Activated T-helper 1 cell treated with anti-CD3 and anti-CD28 coated beads, Interleukin-2, amount 50 U/mL, for 16 hours (primary cell): ENCODE results near the gene CCL21.
"Not testable (repeated sequence)": the region's sequence is repeated elsewhere in the genome, so short reads cannot be mapped to it uniquely, and the experiment has no call there.

Experiments used
- DNase-seq, 2 donors: peaks; one replicate each; pipeline ENCODE4 v3.0.0-alpha.2; 2020; ENCODE audit warnings: low read depth in 1 of 2, low spot score in 1 of 2

The CCL21 gene, protein sequence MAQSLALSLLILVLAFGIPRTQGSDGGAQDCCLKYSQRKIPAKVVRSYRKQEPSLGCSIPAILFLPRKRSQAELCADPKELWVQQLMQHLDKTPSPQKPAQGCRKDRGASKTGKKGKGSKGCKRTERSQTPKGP

DNA sequence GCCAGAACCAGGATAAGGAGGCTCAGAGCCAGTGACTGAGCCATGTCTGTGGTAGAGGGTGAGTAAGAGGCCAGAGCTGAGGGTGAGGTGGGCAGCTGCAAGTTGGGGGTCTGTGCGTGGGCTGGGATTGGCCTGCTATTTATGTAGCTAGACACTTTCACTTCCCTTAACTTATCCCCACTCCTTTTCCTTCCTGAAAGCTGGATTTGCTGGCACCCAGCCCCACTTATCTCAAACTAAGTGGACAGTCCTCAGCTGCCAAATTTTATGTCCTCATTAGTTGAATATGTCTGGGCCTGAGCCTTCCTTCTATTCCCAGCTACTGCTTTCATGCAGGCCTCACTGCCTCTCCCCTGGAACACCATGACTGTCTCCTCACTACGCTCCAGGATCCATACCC lies at the start of gene CCL21:
CCL21 (minus strand) TSS at position 114 of the 400 bp plus-strand sequence; CDS start at position 44, 70 bp downstream.
- DNase-seq, result no peak

GRCh38 chr9:34759432-34760134 lies 49.6 kb upstream of the CCL21 start:
- DNase-seq, result no peak

- not testable (repeated sequence) for DNase-seq
Observed at GRCh38 chr9:34750320-34750719, 40.4 kb upstream of the CCL21 start.

DNA sequence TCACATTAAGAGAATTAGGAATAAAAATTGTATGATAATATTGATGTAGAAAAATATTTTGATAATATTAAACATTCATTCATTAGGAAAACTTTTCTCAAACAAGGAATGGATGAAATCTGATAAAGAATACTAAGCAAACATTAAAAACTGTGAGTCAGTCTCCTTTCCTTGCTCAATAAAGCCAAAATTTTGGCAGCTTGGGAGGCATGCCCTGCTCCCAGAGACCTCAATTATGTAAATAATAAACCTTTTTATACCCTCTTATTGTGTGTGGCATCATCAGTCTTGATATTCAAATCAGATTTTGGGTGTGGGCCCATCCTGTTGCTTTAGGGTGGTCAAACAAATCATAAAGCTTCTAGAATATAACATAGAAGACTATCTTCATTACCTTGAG lies 36.6 kb upstream of the CCL21 start:
- no peak for DNase-seq

DNA sequence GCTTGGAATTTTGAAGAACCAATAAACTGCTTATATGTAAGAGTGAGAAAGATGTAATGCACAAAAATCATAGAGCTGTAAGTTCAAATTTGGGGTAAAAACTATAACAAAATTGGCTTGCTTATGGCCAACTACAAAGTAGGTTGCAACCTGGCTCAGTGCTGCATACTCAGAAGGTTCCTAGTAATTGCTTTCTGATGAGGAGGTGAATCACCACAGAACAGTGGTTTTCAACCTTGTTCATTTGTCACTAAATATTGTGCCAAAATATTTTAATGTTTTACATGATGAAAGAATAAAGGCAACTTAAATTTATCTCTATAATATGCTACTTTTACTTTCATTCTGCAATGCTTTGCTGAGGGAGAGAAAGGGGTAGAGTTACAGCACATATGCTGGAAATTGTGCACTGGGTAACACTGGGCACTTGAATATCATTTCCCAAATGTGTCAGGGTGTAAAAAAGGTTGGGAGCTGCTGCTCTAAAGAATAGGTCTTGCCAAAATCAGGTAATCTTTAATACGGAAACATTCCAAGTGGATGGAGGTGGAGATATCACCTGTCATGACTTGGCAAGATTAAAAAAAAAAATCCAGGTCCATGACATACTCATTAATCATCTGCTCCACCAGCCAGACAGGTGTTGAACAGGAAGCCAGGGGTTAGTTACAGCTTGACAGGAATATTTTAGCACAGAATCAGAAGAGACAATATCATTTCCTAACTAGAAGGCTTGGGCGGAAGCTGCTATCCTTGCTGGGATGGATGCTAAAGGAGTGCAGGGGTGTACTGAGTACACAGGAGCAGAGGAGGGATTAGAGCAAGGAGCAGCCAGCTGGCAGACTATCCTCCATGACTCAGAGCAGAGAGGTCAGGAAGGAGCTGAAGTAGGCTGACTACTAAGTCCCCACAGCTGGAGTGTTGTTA lies 34.6 kb upstream of the CCL21 start:
- no peak for DNase-seq

DNA sequence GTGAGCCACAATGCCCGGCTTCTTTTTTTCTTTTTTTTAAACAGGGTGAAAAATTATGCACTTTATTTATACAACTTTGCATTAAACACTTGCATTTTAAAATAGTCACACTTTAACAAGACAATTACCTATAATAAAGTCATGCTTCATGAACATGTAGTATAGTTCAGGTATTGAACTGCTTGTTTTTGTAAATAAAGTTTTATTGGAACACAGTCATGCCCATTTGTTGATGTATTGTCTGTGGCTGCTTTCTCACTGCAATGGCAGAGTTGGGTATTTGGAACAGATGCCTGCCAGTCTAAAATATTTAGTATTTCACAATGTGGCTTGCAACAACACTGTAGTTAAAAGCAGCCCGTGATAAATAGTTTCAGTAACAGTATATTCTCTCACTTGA lies 32.8 kb upstream of the CCL21 start:
- no peak for DNase-seq

DNA sequence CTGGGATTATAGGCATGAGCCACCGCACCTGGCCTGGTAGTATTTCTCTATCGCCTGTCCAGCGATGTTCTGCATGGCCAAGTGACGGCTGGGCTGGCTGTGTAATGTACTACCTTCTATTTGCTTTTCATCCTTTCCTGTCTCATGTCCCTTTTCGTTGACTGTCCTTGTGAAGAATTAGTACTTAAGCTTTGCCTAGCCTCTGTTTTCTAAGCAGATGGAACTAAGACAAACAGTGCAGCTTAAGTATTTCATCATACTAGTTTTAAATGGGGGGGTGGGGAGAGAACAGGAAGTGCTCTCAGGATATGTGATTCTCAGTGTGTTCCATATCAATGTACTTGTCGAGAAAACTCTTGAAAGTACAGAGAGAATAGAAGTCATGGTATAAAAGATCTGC lies 31.7 kb upstream of the CCL21 start:
- DNase-seq, result no peak

- DNase-seq, result not testable (repeated sequence)
Observed at GRCh38 chr9:34740176-34740575, 30.2 kb upstream of the CCL21 start.

DNA sequence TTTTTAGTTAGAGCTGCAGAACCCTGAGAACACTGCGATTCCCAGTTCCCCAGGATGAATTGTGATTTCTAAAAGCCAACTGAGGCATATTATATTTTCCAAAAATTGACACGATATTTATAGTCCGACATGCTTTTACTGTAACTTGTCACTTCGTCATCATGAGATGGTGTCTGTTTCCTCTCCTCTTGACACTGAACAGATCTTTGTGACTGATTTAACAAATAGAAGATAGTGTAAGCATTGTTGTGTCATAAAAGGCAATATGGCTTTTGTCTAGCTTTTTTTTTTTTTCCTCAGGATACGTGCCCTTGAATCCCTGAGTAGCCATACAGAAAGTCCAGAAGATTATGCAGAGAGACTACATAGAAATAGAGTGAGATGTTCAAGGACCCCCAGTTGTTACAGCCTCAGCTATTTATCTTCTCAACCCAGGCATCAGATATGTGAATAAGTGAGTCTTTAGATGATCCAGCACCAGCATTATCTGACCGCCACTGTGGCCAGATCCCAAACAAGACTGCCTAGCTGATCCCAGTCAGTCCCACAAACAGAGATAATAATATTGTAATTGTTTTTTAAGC lies 27.8 kb upstream of the CCL21 start:
- no peak for DNase-seq

DNA sequence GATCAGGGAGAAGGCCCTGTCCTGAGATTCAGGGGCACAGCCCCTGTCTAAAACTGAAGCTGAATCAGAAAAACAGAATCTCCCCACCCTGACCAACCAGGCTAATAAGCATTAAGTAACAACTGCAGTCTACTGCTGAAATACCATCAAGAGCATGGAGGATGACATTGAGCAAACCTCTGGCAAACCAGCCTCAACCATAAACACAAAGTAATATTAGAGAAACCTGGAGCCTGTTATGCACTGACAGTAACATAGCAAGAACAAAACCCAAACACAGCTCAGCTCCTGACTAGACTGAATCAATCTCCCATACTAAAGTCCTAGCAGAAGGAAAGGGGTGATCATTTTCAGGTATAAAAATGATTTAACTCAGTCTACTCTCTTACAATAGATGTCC lies 24.8 kb upstream of the CCL21 start:
- DNase-seq, result no peak

DNA sequence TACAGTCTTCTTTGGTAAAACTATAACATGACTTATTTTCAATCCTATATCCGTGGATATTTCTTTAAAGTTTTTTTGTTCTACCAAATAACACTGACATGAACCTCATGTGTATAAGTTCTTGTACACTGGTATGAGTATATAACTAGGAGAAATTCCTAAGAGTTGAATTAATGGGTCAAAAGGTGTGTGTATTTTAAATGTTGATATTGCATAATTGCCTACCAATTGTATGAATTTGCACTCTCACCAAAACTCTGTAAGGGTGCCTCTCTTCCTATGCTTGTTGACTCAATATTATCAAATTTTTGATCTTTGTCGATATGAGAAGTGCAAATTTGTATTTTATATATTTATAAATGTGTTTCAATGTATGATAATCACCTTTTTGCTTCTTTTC lies 22.9 kb upstream of the CCL21 start:
- no peak for DNase-seq

DNA sequence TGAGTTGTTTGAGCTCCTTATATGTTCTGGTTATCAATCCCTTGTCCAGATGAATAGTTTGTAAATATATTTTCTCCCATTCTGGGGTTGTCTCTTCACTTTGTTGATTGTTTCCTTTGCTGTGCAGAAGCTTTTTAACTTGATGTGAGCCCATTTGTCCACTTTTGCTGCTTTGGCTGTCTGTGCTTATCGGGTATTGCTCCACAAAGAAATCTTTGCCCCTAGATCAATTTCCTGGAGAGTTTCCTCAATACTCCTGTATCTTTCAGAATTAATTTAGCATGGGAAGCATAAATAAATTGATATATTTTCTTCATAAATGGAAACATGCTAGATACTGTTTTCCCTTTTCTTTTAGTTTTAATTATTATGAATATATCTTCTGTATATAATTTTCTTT lies 22.5 kb upstream of the CCL21 start:
- DNase-seq, result no peak

- no peak for DNase-seq
Observed at GRCh38 chr9:34723141-34723540, 13.2 kb upstream of the CCL21 start.

- DNase-seq, result not testable (repeated sequence)
Observed at GRCh38 chr9:34719769-34720025, 9.8 kb upstream of the CCL21 start.

DNA sequence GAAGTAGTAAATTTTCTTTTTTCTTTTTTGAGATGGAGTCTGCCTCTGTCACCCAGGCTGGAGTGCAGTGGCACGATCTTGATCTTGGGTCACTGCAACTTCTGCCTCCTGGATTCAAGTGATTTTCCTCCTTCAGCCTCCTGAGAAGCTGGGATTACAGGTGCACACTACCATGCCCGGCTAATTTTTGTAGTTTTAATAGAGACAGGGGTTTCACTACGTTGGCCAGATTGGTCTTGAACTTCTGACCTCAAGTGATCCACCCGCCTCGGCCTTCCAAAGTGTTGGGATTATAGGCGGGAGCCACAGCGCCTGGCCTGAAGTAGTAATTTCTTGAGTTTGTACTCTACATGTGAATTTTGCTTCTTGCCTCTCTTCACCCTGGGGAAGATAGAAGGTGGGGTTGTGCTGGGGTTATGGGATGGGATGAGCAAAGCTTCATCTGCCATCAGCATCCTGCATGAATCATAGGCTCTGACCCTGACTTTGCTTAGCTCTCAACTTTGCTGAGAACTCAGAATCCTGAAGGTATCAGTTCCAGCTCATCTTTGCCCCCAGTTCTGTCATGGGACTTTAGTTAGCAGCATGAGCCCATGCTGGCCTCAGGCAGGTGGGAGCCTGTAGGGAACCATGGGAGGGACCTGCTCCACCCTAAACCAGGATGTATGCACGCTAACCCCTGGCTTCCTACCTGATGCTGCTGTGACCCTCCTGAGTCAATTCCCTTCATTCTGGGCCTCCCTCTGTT lies 9.3 kb upstream of the CCL21 start:
- DNase-seq, result no peak

DNA sequence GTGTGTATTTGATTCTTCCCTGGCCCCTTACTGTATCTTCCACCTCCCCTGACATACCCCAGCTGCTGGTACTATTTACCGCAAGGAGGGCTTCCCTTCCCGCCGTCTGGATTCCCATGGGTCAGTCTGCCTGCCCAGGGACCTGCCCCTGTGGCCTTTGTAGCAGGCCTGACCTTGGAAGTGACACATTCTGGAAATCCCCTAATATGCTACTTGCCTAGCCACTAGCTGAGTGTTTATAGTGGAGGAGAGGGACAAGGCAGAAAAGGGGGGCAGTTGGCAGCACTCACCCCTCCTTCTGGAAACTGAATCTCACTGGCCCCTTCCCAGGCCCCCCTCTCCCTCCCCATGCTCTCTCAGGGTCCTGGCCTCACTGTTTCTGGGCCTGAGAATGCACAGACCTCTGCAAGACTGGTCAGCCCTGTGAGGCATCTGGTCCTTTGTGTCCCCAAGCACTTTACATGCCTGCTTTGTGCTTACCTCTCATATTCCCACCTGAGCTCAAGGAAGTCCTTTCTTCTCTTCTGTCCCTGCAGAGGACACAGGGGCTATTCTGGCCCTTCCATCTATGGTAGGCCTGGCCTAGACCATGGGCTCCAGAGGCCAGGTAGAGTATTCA lies 8.2 kb upstream of the CCL21 start:
- DNase-seq, result no peak

GRCh38 chr9:34716711-34717110 lies 6.8 kb upstream of the CCL21 start:
- no peak for DNase-seq

GRCh38 chr9:34715639-34716215 lies 5.8 kb upstream of the CCL21 start:
- no peak for DNase-seq

- DNase-seq, result no peak
Observed at GRCh38 chr9:34714007-34714406, 4.1 kb upstream of the CCL21 start.

DNA sequence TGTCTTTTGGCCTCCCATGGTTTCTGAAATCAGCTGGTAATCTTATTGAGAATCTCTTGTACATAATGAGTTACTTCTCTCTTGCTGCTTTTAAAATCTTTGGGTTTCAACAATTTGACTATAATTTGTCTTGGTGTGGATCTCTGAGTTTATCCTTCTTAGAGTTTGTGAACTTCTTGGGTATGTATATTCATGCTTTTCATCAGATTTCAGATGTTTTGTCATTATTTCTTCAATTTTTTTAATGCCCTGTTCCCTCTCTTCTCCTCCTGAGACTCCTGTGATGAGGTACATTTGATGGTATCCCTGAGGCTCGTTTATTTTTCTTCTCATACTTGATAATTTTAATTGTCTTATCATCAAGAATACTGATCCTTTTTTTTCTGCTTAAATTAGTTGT lies 2.2 kb upstream of the CCL21 start:
- DNase-seq, result no peak
